B cell (primary cell): ENCODE measurements around the gene CDHR1. TPM values are rescaled to one million over a fixed set of nuclear protein-coding genes. Genes with fewer than 3 reads are reported as not detected.
A peak's percentile ranks its signal among the peaks of the same experiment; 100 is the strongest.
"Not testable (repeated sequence)": the region's sequence is repeated elsewhere in the genome, so short reads cannot be mapped to it uniquely, and the experiment has no call there.

Source experiments
- ATAC-seq: fragments of 200-7000 bp; cut with Tn5 transposase; one replicate; pipeline ENCODE4 v1.10.0; 2021; ENCODE audit warnings: low read depth, mild to moderate bottlenecking, moderate number of reproducible peaks, moderate library complexity
- CTCF ChIA-PET: fragments of 350-600 bp; sonication (Branson Sonifier 250); formaldehyde crosslinking; loops from one replicate; lab custom pipeline; 2021; ENCODE audit warnings: antibody characterized with exemption, inconsistent platforms; lab: Charles Lee
- POLR2A ChIA-PET: fragments of 350-600 bp; sonication (Branson Sonifier 250); formaldehyde crosslinking; loops from one replicate; lab custom pipeline; 2021; ENCODE audit warnings: antibody characterized with exemption; lab: Charles Lee
- DNase-seq: peaks from one replicate; pipeline ENCODE4 v3.0.0; 2013
- H2AFZ ChIP-seq: 2 replicates; pipeline ENCODE4 v1.6.1; 2012; ENCODE audit warnings: mild to moderate bottlenecking, low read depth, low read length; ENCODE audit not compliant: insufficient read depth, poor library complexity, severe bottlenecking
- H3K27ac ChIP-seq, 2 donors: 1 replicate in 1 of 2; 2 replicates in 1 of 2; pipeline ENCODE4 v1.5.1; 2012 to 2013; ENCODE audit warnings: low read length in 2 of 2, mild to moderate bottlenecking in 2 of 2, moderate library complexity in 1 of 2
- H3K27me3 ChIP-seq, 4 experiments: fragments of 200-600 bp in 1 of 4; sonication (generic) in 1 of 4; replicated peaks in 1 of 4; 1 replicate in 2 of 4; 2 replicates in 2 of 4; pipeline versions ENCODE4 v1.6.1 to v1.7.0; 2013 to 2016; ENCODE audit warnings: low read length in 3 of 4, mild to moderate bottlenecking in 2 of 4, mixed read lengths in 1 of 4, moderate library complexity in 1 of 4; ENCODE audit not compliant: insufficient read depth in 4 of 4, control insufficient read depth in 3 of 4; ENCODE audit errors: control extremely low read depth in 1 of 4
- H3K36me3 ChIP-seq, 2 experiments: replicated peaks in 1 of 2; 1 replicate in 1 of 2; 2 replicates in 1 of 2; pipeline versions ENCODE4 v1.6.1 to v1.7.1; 2013; ENCODE audit warnings: low read length in 1 of 2; ENCODE audit not compliant: insufficient read depth in 2 of 2, control insufficient read depth in 1 of 2; ENCODE audit errors: control extremely low read depth in 1 of 2, extremely low read depth in 1 of 2
- H3K4me1 ChIP-seq, 2 donors: fragments of 200-600 bp in 1 of 2; sonication (generic) in 1 of 2; 1 replicate in 1 of 2; 2 replicates in 1 of 2; pipeline versions ENCODE4 v1.5.1 to v1.6.1; 2013 to 2017; ENCODE audit warnings: low read length in 2 of 2; ENCODE audit not compliant: control insufficient read depth in 2 of 2, insufficient read depth in 2 of 2
- H3K4me2 ChIP-seq: replicated peaks from 2 replicates; pipeline ENCODE3; 2012; ENCODE audit warnings: mild to moderate bottlenecking, low read depth, low read length; ENCODE audit not compliant: poor library complexity, severe bottlenecking
- H3K4me3 ChIP-seq, 5 experiments: fragments of 200-600 bp in 1 of 5; sonication (generic) in 1 of 5; 1 replicate in 3 of 5; 2 replicates in 2 of 5; pipeline versions ENCODE4 v1.5.1 to v1.7.0; 2011 to 2016; ENCODE audit warnings: low read length in 4 of 5, mild to moderate bottlenecking in 4 of 5, low read depth in 2 of 5, control low read depth in 1 of 5, moderate library complexity in 1 of 5; ENCODE audit not compliant: insufficient read depth in 1 of 5; ENCODE audit errors: control extremely low read depth in 1 of 5, extremely low read depth in 1 of 5
- H3K79me2 ChIP-seq: fragments of 200-600 bp; sonication (generic); one replicate; pipeline ENCODE4 v1.6.0; 2016; ENCODE audit warnings: low read length; ENCODE audit not compliant: control insufficient read depth, insufficient read depth
- H3K9ac ChIP-seq: fragments of 200-600 bp; sonication (generic); 2 replicates; pipeline ENCODE4 v1.6.1; 2017; ENCODE audit warnings: mild to moderate bottlenecking, low read length, moderate library complexity
- H3K9me3 ChIP-seq, 3 donors: one replicate each; pipeline versions ENCODE4 v1.6.1 to v1.7.1; 2013; ENCODE audit warnings: low read length in 2 of 3; ENCODE audit not compliant: control insufficient read depth in 2 of 3, insufficient read depth in 1 of 3; ENCODE audit errors: control extremely low read depth in 1 of 3
- H4K20me1 ChIP-seq: 2 replicates; pipeline ENCODE4 v1.6.0; 2012; ENCODE audit warnings: mild to moderate bottlenecking, low read length; ENCODE audit not compliant: insufficient read depth, control insufficient read depth, poor library complexity, severe bottlenecking
- H3K27ac Mint-ChIP-seq: one replicate; pipeline ENCODE4 v1.8.0; 2021; ENCODE audit warnings: mixed read lengths
- H3K27me3 Mint-ChIP-seq: one replicate; pipeline ENCODE4 v1.8.0; 2021; ENCODE audit warnings: mixed read lengths
- H3K4me1 Mint-ChIP-seq: one replicate; pipeline ENCODE4 v1.8.0; 2021; ENCODE audit warnings: mixed read lengths
- H3K4me3 Mint-ChIP-seq: one replicate; pipeline ENCODE4 v1.8.0; 2021; ENCODE audit warnings: mixed read lengths
- H3K9me3 Mint-ChIP-seq: one replicate; pipeline ENCODE4 v1.8.0; 2022; ENCODE audit warnings: mixed read lengths; ENCODE audit not compliant: insufficient read depth
- CTCF ChIP-seq: fragments of 200-600 bp; IDR thresholded peaks from one replicate; pipeline ENCODE4 v1.8.0; 2022; ENCODE audit warnings: antibody characterized with exemption, mild to moderate bottlenecking
- EZH2 ChIP-seq: IDR thresholded peaks from 2 replicates; pipeline ENCODE4 v1.6.1; 2012; ENCODE audit warnings: borderline replicate concordance, low read depth, mild to moderate bottlenecking, moderate library complexity, low read length; ENCODE audit not compliant: insufficient read depth, poor library complexity, severe bottlenecking
- WGBS: methylation state at CpG from one replicate; pipeline ENCODE4 v1.1.5; 2013; ENCODE audit warnings: missing lambda C conversion rate; ENCODE audit not compliant: insufficient coverage; 5-methylcytosine and 5-hydroxymethylcytosine counted together
- intact Hi-C: fragments of 100-400 bp; cut with micrococcal nuclease; formaldehyde crosslinking; loops from one replicate; pipeline ENCODE4 v1.10.0; 2022
- polyA plus RNA-seq: library from polyadenylated mRNA; depleted of rRNA; stranded (reverse); fragments of >200 nt; gene quantifications from 2 replicates; pipeline ENCODE4 v1.2.3, GENCODE V29; 2012
- total RNA-seq, 2 donors: library from RNA; stranded (reverse); fragments of 120-200 nt in 1 of 2; gene quantifications; 1 replicate in 1 of 2; 2 replicates in 1 of 2; pipeline versions ENCODE4 v1.2.3 to v1.2.4, GENCODE V29; 2013 to 2022

Gene CDHR1
- total and polyA plus RNA-seq, 2 donors (not counting 1 experiment from before 2014, with no cell fraction given): 0.31 to 1.7 TPM

GRCh38 chr10:84148006-84148597, 46.2 kb upstream of the CDHR1 start:
- ChIA-PET CTCF (interaction anchor here (0.7 to 5.0 kb wide), 21 partner anchors 8 to 389 kb away, joined by 3 to 72 read pairs (median 4); partner anchors contain the start of genes CCSER2, CDHR1, GHITM and GPR15LG), POLR2A (interaction anchor here (1.1 kb wide), 1 partner anchor 16 kb away, joined by 3 read pairs; no protein-coding TSS in a partner anchor)
- peaks cover 4 to 90% of the 10 kb centered on the region in 2 experiments for H3K36me3 ChIP-seq
- not testable (repeated sequence) for H3K9ac ChIP-seq, H3K27ac ChIP-seq, H3K9me3 Mint-ChIP-seq, H2AFZ ChIP-seq, H3K4me1 ChIP-seq, H3K4me3 ChIP-seq, H3K27me3 Mint-ChIP-seq, H3K27me3 ChIP-seq, H3K4me1 Mint-ChIP-seq, H3K79me2 ChIP-seq, H3K27ac Mint-ChIP-seq, H3K4me3 Mint-ChIP-seq, H4K20me1 ChIP-seq, H3K9me3 ChIP-seq, H3K4me2 ChIP-seq
- intact Hi-C loops: loop anchor here (1.0 kb wide), 3 partner anchors 9 to 109 kb away; partner anchors contain the start of gene GHITM
- ATAC-seq (peak; percentile 60), DNase-seq (peak; percentile 56)
- TF ChIP-seq CTCF: peak; percentile 94
- 100% methylated on average over 1 of the region's 9 CpGs for WGBS

- Histone ChIP-seq H3K4me2 (no peak overlapping the region), H3K9ac (no peak overlapping the region), H3K36me3 (peaks cover 6 to 88% of the 10 kb centered on the region in 2 experiments), H4K20me1 (no peaks in the 10 kb centered on the region), H3K27ac (no peak overlapping the region), H3K27me3 (no peaks in the 10 kb centered on the region), H3K79me2 (no peaks in the 10 kb centered on the region), H3K4me3 (no peak overlapping the region), H3K4me1 (no peaks in the 10 kb centered on the region), H2AFZ (no peak overlapping the region), H3K9me3 (no peaks in the 10 kb centered on the region)
- TF ChIP-seq CTCF (no peak), EZH2 (no peak)
- intact Hi-C loops: no loop called here
- H3K27ac Mint-ChIP-seq: no peak overlapping the region
- no peaks in the 10 kb centered on the region for H3K4me1 Mint-ChIP-seq
- H3K9me3 Mint-ChIP-seq: no peaks in the 10 kb centered on the region
- no peaks in the 10 kb centered on the region for H3K27me3 Mint-ChIP-seq
- POLR2A ChIA-PET: no interaction called here
- CTCF ChIA-PET: interaction anchor here (0.8 to 5.0 kb wide), 9 partner anchors 9 to 202 kb away, joined by 3 to 72 read pairs (median 24); partner anchors contain the start of gene GHITM
- ATAC-seq (no peak), DNase-seq (no peak)
- no CpG with 5 or more reads among the region's 2 CpGs for WGBS
- H3K4me3 Mint-ChIP-seq: no peak overlapping the region
These were observed 44.5 kb upstream of the CDHR1 start for GRCh38 chr10:84149854-84150253.
